Measurements from ENCODE around the gene UGT2B11.
"Not testable (repeated sequence)": the region's sequence is repeated elsewhere in the genome, so short reads cannot be mapped to it uniquely, and the experiment has no call there.

Gene UGT2B11

DNA sequence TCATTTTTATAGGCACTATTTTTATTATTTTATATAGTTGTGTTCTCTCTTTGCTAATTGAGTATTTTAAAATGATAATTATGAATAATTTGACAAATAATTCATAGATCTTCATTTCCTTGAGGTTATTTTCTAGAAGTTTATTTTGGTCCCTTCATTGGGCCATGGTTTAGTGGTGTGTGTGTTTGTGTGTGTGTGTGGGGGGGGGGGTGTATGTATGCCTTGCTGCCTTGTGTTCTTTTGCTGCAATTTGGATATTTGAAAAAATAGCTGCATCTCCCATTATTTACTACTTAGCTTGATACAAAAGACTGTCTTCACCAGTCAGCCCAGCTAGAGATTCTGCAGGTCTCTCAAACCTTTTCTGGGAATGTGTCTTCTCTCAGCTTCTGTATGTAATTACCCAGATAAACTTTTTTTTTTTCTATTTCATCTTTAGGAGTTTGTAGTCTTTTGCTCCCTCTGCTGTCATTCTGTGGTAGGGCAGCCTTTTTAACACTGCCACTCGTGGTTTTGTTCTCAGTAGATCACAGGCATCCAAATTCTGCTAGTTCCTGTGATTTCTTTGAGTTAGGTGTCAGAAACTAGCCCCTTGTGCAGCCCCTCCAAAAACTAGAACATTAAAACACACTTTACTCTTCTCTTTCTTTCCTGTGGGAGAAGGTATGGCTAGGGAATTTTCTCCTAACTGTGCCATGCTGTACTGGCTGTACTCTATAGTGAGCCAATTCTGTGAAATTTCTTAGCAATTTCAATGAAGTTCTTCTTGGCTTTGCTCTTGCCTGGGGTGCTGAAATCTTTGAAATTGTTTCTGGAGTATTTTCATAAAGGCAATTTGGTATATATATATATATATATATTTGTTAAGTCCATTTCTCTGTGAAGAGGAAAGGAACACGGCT is 44.1 kb downstream of the UGT2B11 start:
- not testable (repeated sequence) for DNase-seq (ENCODE audit: low read depth in 1 of 2, low spot score in 1 of 2)

DNA sequence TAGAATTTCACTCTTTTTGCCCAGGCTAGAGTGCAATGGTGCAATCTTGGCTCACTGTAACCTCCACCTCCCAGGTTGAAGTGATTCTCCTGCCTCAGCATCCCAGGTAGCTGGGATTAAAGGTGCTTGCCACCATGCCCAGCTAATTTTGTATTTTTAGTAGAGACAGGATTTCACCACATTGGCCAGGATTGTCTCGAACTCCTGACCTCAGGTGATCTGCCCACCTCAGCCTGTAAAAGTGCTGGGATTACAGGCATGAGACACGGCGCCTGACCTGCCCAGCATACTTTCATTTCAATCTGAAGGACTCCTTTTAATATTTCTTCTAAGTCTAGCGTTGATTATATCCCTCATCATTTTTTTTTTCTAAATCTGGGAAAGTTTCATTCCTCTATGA is 45.4 kb downstream of the UGT2B11 start:
- DNase-seq (ENCODE audit: low read depth in 1 of 2, low spot score in 1 of 2), result not testable (repeated sequence)

DNA sequence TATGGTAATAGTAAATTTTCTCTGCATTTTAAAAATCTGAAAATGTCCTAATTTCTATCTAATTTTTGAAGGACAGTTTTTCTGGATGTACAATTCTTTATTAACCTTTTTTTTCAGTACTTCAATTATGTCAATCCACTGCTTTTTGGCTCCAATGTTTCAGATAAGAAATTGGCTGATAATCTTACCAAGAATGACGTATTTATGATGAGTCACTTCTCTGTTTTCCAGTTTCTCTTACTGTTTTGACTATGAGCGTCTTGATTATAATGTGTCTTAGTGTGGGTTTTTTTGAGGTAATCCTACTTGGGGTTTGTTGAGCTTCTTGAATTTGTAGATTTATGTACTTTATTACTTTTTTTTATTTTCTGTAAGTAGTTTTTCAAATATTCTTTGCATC is 47.2 kb downstream of the UGT2B11 start:
- no peak for DNase-seq (ENCODE audit: low read depth in 1 of 2, low spot score in 1 of 2)

DNA sequence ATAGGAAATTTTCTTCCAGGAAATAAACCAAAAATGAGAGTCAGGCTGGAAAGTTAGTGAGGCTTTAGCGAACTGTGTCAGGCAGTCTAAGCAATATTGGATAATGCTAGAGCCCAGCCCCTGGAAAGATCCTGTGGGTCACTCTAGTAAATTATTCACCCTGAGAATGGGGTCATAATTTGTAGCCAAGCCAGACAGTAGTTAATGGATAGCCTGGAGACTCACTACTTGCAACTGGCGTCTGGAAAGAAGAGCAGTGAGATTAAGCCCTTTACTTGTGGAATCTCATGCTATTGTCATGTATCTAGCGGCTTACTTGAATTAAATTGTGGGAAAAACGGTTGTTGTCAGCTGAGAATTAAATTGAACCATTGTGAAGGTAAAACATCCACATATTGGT is 48.2 kb downstream of the UGT2B11 start:
- DNase-seq (ENCODE audit: low read depth in 1 of 2, low spot score in 1 of 2), result not testable (repeated sequence)

DNA sequence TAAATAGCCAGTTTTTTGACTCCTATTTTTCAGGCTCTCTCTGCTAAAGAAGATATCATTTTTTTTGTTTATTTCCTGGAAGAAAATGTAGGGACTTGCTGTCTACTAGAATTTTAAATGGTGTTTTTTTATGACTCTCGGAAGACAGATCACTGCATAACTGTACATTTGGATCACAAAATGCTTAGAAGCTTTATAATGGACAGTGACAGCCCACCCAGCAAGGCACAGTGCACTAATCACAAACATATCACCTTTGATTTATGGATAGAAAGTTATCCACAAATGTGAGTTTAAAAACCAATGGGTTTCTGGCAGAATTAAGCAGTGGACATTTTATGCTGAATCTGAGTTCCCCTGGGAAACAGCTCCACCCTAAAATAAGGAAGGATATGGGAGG is 48.8 kb downstream of the UGT2B11 start:
- not testable (repeated sequence) for DNase-seq (ENCODE audit: low read depth in 1 of 2, low spot score in 1 of 2)

DNA sequence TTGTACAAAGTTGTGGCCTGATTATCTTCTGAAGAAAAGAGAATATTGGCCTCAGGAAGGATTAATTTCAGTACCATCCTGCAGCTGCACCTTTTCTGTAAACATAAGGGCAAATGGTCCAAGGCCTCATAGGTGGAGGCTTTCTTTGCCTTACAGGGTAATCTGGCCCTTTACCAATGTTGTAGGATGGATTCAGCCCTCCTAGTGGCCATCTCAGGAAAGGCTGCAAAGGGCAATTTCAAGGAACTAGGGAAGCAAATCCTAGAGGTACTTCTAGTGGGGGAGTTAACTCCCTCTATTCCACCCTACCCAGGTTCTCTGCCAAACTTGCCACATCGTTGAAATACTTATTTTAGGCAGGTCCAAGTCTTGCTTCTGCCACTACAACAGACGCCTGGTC is 57.6 kb downstream of the UGT2B11 start:
- DNase-seq (ENCODE audit: low read depth in 1 of 2, low spot score in 1 of 2), result no peak

DNA sequence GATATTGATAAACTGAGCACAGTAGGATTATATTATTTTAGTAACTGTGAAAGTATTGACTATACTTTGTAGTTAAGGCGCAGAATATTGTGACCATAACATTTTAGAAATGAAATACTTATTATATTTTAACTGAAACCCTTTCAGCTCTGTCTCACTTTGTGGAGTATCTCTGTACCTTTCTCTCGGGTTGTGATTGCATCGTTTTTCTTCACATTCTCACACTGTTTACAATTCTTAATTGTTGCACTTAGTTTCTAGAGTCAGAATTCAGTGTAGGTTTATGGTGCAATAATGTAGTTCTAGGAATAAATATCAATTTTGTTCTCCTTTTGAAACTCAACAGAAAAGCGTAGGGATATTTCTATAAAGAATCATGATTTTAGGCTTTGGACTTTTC is 60.5 kb downstream of the UGT2B11 start:
- no peak for DNase-seq (ENCODE audit: low read depth in 1 of 2, low spot score in 1 of 2)
